Spleen (tissue), 11 donors: Measurements from ENCODE around the gene TRPM5. TPM values are rescaled to one million over a fixed set of nuclear protein-coding genes. Genes with fewer than 3 reads are reported as not detected.
"Not testable (repeated sequence)": the region's sequence is repeated elsewhere in the genome, so short reads cannot be mapped to it uniquely, and the experiment has no call there.

Experiments
- DNase-seq: peaks from one replicate; pipeline ENCODE4 v3.0.0-alpha.2; 2020
- H3K27ac ChIP-seq, 8 donors: fragments of 200-600 bp; sonication (generic) in 7 of 8; 1 replicate in 4 of 8; 2 replicates in 4 of 8; pipeline versions ENCODE4 v1.5.0 to v1.8.0; 2016 to 2021; ENCODE audit warnings: inconsistent platforms in 4 of 8, mild to moderate bottlenecking in 4 of 8, moderate library complexity in 1 of 8
- H3K27me3 ChIP-seq, 7 donors: fragments of 200-600 bp; sonication (generic) in 6 of 7; replicated peaks in 1 of 7; 1 replicate in 4 of 7; 2 replicates in 3 of 7; pipeline versions ENCODE4 v1.5.0 to v1.8.0; 2016 to 2021; ENCODE audit warnings: inconsistent platforms in 3 of 7, mild to moderate bottlenecking in 1 of 7
- H3K36me3 ChIP-seq, 6 donors: fragments of 200-600 bp; sonication (generic) in 5 of 6; 1 replicate in 4 of 6; 2 replicates in 2 of 6; pipeline versions ENCODE4 v1.5.0 to v1.8.0; 2016 to 2021; ENCODE audit warnings: inconsistent platforms in 2 of 6
- H3K4me1 ChIP-seq, 6 donors: fragments of 200-600 bp; sonication (generic) in 5 of 6; 1 replicate in 3 of 6; 2 replicates in 3 of 6; pipeline versions ENCODE4 v1.5.0 to v1.8.0; 2016 to 2021; ENCODE audit warnings: inconsistent platforms in 3 of 6
- H3K4me3 ChIP-seq, 8 donors: fragments of 200-600 bp; sonication (generic) in 7 of 8; 1 replicate in 4 of 8; 2 replicates in 4 of 8; pipeline versions ENCODE4 v1.5.0 to v1.8.0; 2016 to 2021; ENCODE audit warnings: inconsistent platforms in 4 of 8, mild to moderate bottlenecking in 4 of 8, moderate library complexity in 2 of 8
- H3K9me3 ChIP-seq, 8 donors: fragments of 200-600 bp; sonication (generic) in 7 of 8; 1 replicate in 4 of 8; 2 replicates in 4 of 8; pipeline versions ENCODE4 v1.5.0 to v1.8.0; 2016 to 2021; ENCODE audit warnings: inconsistent platforms in 4 of 8
- CTCF ChIP-seq, 11 experiments: fragments of 200-600 bp in 7 of 11; fragments of 450-650 bp in 4 of 11; sonication (generic) in 4 of 11; IDR thresholded peaks in 8 of 11; conservative IDR thresholded peaks in 3 of 11; 1 replicate in 7 of 11; 2 replicates in 4 of 11; pipeline versions ENCODE4 v1.4.0 to v1.8.0; 2016 to 2021; ENCODE audit warnings: antibody characterized with exemption in 11 of 11, inconsistent platforms in 4 of 11, mild to moderate bottlenecking in 1 of 11
- POLR2A ChIP-seq, 3 donors: fragments of 450-650 bp; IDR thresholded peaks; one replicate each; pipeline ENCODE4 v1.5.1; 2017; ENCODE audit warnings: antibody characterized with exemption in 3 of 3, mild to moderate bottlenecking in 1 of 3
- POLR2AphosphoS5 ChIP-seq, 3 donors: sonication (generic); formaldehyde crosslinking; IDR thresholded peaks; one replicate each; pipeline ENCODE4 v1.5.1; 2017; ENCODE audit warnings: antibody characterized with exemption in 3 of 3
- WGBS, 5 donors: extraction: QIAGEN DNeasy Blood & Tissue Kit in 3 of 5; methylation state at CpG; one replicate each; pipeline versions ENCODE4 v1.1.5 to v1.1.7; 2013 to 2018; 5-methylcytosine and 5-hydroxymethylcytosine counted together
- intact Hi-C: fragments of 100-400 bp; cut with DNase I; formaldehyde crosslinking; loops from one replicate; pipeline ENCODE4 v1.15.0; 2023; ENCODE audit warnings: low total_unique reads
- polyA plus RNA-seq, 3 donors: library from polyadenylated mRNA; stranded (reverse); fragments of 200-250 nt; gene quantifications; one replicate each; pipeline ENCODE4 v1.2.1, GENCODE V29; 2013
- total RNA-seq, 7 donors: library from RNA; depleted of rRNA in 3 of 7; stranded (reverse); fragments of >200 nt in 3 of 7; fragmentation: NEBNext Ultra II Directional in 4 of 7; extraction: Animal tissue kit (Norgen Biotek cat#: 25700) in 4 of 7; gene quantifications; one replicate each; pipeline versions ENCODE4 v1.1.0 to v1.2.1, GENCODE V29; 2016 to 2021
- donor health status: healthy with polysubstance abuse.
- donor health status: DM: no; HTN: no; CAD: no; lungs with moderate emphysema.
- donor health status: DM: no; HTN: no; CAD: no.
- donor health status: Bipolar disorder and iron deficiency.
- donor health status: healthy.
- donor health status: DM: no; HTN: no; CAD: no.
- donor health status: DM: yes; HTN: yes; CAD: no.

TRPM5 gene
- total and polyA plus RNA-seq, 10 donors = 0.02 to 0.28 (median 0.16) TPM; not detected in 4

DNA sequence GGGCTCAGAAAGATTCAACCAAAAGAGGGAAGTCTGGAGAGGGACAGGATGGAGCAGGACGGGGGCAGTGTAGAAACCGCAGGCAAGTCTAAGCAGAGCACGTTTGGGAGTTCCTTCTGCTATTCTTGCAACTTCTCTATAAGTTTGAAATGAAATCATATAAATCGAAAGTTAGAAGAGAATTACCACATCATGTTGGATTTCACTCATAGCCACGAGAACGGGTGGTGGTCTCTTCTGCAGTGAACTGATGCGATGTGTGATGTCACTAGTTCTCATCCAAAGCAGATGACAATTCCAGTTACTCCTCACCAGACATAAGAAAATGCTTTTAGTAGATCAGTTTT is 36.5 kb upstream of the TRPM5 start:
- Histone ChIP-seq H3K4me1 (peaks cover 0 to 32% (median 6%) of the 10 kb centered on the region in 6 donors), H3K9me3 (peaks cover 0 to 37% (median 30%) of the 10 kb centered on the region in 8 donors), H3K27ac (peak overlapping the region in 3 of 8 donors; percentile 41 to 47 (median 45)), H3K36me3 (peaks cover 0 to 24% (median 2%) of the 10 kb centered on the region in 6 donors), H3K4me3 (peak overlapping the region in 1 of 8 donors; percentile 6), H3K27me3 (no peaks in the 10 kb centered on the region)
- TF ChIP-seq CTCF (IDR thresholded peaks at IDR 0.05 in 8 of 11, conservative IDR thresholded peaks at IDR 0.05 in 3 of 11) (no peak), POLR2A (IDR thresholded peaks at IDR 0.05) (no peak), POLR2AphosphoS5 (IDR thresholded peaks at IDR 0.05) (no peak)
- intact Hi-C loops = no loop called here
- DNase-seq = no peak
- 17 to 39% (median 28%) methylated on average over 7 of the region's 7 CpGs for WGBS, 5 donors

DNA sequence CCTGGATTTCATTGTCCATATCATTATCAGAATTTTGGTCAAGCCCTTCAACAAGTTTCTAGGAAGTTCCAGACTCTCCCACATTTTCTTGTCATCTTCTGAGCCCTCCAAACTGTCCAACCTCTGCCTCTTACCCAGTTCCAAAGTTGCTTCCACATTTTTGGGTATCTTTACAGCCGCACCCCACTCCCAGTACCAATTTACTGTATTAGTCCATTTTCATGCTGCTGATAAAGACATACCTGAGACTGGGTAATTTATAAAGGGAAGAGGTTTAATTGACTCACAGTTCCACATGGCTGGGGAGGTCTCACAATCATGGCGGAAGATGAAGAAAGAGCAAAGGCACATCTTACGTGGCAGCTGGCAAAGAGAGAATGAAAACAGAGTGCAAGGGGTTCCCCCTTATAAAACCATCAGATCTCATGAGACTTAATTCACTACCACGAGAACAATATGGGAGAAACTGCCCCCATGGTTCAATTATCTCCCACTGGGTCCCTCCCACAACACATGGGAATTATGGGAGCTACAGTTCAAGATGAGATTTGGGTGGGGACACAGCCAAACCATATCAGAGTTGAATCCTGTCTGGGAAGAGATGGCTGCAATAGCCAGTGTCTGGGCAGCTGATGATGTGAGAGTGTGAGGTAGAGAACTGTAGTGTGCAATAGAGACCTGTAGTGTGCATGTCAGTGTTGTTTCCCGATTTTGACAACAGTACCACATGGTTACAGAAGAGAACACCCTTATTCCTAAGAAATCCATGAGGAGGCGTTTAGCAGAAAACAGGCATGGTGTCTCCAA is 36.0 kb upstream of the TRPM5 start:
- Histone ChIP-seq H3K36me3 (peaks cover 0 to 24% (median 0%) of the 10 kb centered on the region in 6 donors), H3K9me3 (peaks cover 0 to 32% (median 25%) of the 10 kb centered on the region in 8 donors), H3K27ac (peak overlapping the region in 3 of 8 donors; percentile 41 to 47 (median 45)), H3K4me1 (peaks cover 0 to 32% (median 6%) of the 10 kb centered on the region in 6 donors)
- H3K27me3 ChIP-seq, H3K4me3 ChIP-seq, DNase-seq, intact Hi-C loops: not testable (repeated sequence)
- WGBS, 5 donors = 50 to 62% (median 55%) methylated on average over 6 of the region's 6 CpGs

DNA sequence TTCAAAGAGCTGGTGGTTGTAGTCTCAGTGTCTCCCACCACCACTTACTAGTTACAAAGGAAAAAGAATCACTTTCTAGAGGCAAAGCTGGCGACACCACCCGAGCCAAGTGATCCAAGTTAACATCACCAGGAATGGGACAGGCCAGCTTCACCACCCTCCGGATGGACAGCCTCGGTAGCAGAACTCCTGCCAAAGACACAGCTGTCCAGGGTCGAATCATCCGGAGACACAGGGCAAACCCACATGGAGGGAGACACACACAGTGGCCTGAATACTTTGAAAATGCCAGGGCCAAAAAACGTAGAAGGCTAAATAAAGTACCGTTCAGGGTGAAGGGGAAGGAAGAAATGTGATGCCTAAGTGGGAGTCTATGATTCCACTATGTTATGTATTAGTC is 33.6 kb upstream of the TRPM5 start:
- H3K27ac ChIP-seq = no peak overlapping the region
- no peak overlapping the region for H3K4me3 ChIP-seq
- TF ChIP-seq CTCF (IDR thresholded peaks at IDR 0.05 in 8 of 11, conservative IDR thresholded peaks at IDR 0.05 in 3 of 11) (no peak), POLR2AphosphoS5 (IDR thresholded peaks at IDR 0.05) (no peak)
- H3K27me3 ChIP-seq = no peaks in the 10 kb centered on the region
- peaks cover 0 to 28% (median 6%) of the 10 kb centered on the region in 6 donors for H3K4me1 ChIP-seq
- WGBS, 5 donors = 87 to 93% (median 91%) methylated on average over 8 of the region's 8 CpGs
- peaks cover 0 to 32% (median 25%) of the 10 kb centered on the region in 8 donors for H3K9me3 ChIP-seq
- H3K36me3 ChIP-seq = peaks cover 0 to 17% (median 0%) of the 10 kb centered on the region in 6 donors
- DNase-seq = no peak
- intact Hi-C loops = no loop called here

DNA sequence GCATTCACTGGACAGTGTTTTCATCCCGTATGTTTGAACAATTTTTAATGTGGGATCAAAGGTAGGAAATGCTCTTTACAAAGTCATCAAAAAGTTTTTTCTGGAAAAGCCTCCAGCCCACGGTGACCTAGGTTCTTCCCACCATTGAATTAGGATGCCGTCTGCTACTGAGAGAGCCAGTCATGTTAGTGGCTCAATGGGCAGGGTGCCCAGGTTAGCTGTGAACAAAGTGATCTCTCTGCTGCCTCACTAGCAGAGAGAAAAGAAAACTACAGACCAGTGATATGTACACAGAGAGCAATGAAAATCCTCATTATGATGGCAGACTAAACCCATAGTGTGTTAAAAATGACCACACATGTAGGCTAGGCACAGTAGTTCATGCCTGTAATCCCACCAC is 32.9 kb upstream of the TRPM5 start:
- Histone ChIP-seq H3K27ac (no peak overlapping the region), H3K4me3 (no peak overlapping the region), H3K27me3 (no peaks in the 10 kb centered on the region), H3K4me1 (peaks cover 0 to 21% (median 6%) of the 10 kb centered on the region in 6 donors), H3K36me3 (peaks cover 0 to 17% (median 0%) of the 10 kb centered on the region in 6 donors), H3K9me3 (peaks cover 0 to 32% (median 25%) of the 10 kb centered on the region in 8 donors)
- no peak for DNase-seq
- intact Hi-C loops = no loop called here
- TF ChIP-seq POLR2AphosphoS5 (IDR thresholded peaks at IDR 0.05) (no peak), POLR2A (IDR thresholded peaks at IDR 0.05) (no peak), CTCF (IDR thresholded peaks at IDR 0.05 in 8 of 11, conservative IDR thresholded peaks at IDR 0.05 in 3 of 11) (no peak)
- 69 to 92% (median 84%) methylated on average over 3 of the region's 3 CpGs for WGBS, 5 donors
